GM23338 (cell line): ENCODE measurements around the gene PTP4A1.

Experiments used
- CREB1 ChIP-seq: fragments of 250-450 bp; sonication (Bioruptor Pico); IDR thresholded peaks from 2 replicates; pipeline ENCODE4 v1.5.0; 2020; ENCODE audit warnings: low read depth, mild to moderate bottlenecking, moderate library complexity
- EZH2 ChIP-seq: fragments of 200-600 bp; sonication (generic); IDR thresholded peaks from one replicate; pipeline ENCODE4 v1.8.0; 2017; ENCODE audit warnings: antibody characterized with exemption, mild to moderate bottlenecking, low read depth; ENCODE audit not compliant: unreplicated experiment
- EZH2phosphoT487 ChIP-seq: fragments of 200-600 bp; sonication (generic); IDR thresholded peaks from one replicate; pipeline ENCODE4 v1.8.1; 2018; ENCODE audit warnings: antibody characterized with exemption; ENCODE audit not compliant: unreplicated experiment
- POLR2AphosphoS5 ChIP-seq: IDR thresholded peaks from 2 replicates; pipeline ENCODE4 v1.6.1; 2016; ENCODE audit warnings: antibody characterized with exemption, low read depth
- TF ChIP-seq, protein P1 (sequence below), 2 experiments: fragments of 200-600 bp in 1 of 2; sonication (generic) in 1 of 2; conservative IDR thresholded peaks; 2 replicates each; pipeline versions ENCODE4 v1.5.1 to v1.6.1; 2016 to 2017; ENCODE audit warnings: antibody characterized with exemption in 2 of 2, low read depth in 2 of 2, mild to moderate bottlenecking in 2 of 2, moderate library complexity in 1 of 2
- TF ChIP-seq, protein P2 (sequence below): IDR thresholded peaks from 2 replicates; pipeline ENCODE4 v1.6.1; 2016; ENCODE audit warnings: antibody characterized with exemption
- TF ChIP-seq, protein P3 (sequence below): IDR thresholded peaks from one replicate; pipeline ENCODE4 v1.6.1; 2018; ENCODE audit warnings: antibody characterized with exemption; ENCODE audit not compliant: unreplicated experiment

DNA sequence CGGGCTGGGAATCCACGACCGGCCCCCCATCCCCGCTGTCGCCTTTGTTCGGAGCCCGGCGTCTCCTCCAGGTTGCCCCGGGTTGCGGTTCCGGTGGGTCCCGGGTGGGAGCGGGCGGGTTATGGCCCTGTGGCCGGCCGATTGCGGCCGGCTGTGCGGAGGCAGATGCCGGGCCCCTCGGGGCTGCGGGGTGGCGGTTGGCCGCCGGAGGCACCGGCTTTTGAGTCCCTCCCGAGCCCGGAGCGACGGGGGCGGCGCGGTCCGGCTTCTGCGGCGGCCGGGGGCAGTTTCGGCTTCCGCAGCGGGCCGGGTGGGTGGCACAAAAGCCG lies 431 bp downstream of the PTP4A1 start:
- TF ChIP-seq, protein P1, sequence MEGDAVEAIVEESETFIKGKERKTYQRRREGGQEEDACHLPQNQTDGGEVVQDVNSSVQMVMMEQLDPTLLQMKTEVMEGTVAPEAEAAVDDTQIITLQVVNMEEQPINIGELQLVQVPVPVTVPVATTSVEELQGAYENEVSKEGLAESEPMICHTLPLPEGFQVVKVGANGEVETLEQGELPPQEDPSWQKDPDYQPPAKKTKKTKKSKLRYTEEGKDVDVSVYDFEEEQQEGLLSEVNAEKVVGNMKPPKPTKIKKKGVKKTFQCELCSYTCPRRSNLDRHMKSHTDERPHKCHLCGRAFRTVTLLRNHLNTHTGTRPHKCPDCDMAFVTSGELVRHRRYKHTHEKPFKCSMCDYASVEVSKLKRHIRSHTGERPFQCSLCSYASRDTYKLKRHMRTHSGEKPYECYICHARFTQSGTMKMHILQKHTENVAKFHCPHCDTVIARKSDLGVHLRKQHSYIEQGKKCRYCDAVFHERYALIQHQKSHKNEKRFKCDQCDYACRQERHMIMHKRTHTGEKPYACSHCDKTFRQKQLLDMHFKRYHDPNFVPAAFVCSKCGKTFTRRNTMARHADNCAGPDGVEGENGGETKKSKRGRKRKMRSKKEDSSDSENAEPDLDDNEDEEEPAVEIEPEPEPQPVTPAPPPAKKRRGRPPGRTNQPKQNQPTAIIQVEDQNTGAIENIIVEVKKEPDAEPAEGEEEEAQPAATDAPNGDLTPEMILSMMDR (conservative IDR thresholded peaks at IDR 0.05; ENCODE audit: low read depth in 2 of 2) = no peak
- TF ChIP-seq POLR2AphosphoS5 (no peak), EZH2 (no peak), EZH2phosphoT487 (no peak), CREB1 (no peak)
- TF ChIP-seq, protein P2, sequence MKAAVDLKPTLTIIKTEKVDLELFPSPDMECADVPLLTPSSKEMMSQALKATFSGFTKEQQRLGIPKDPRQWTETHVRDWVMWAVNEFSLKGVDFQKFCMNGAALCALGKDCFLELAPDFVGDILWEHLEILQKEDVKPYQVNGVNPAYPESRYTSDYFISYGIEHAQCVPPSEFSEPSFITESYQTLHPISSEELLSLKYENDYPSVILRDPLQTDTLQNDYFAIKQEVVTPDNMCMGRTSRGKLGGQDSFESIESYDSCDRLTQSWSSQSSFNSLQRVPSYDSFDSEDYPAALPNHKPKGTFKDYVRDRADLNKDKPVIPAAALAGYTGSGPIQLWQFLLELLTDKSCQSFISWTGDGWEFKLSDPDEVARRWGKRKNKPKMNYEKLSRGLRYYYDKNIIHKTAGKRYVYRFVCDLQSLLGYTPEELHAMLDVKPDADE = no peak
- TF ChIP-seq, protein P3, sequence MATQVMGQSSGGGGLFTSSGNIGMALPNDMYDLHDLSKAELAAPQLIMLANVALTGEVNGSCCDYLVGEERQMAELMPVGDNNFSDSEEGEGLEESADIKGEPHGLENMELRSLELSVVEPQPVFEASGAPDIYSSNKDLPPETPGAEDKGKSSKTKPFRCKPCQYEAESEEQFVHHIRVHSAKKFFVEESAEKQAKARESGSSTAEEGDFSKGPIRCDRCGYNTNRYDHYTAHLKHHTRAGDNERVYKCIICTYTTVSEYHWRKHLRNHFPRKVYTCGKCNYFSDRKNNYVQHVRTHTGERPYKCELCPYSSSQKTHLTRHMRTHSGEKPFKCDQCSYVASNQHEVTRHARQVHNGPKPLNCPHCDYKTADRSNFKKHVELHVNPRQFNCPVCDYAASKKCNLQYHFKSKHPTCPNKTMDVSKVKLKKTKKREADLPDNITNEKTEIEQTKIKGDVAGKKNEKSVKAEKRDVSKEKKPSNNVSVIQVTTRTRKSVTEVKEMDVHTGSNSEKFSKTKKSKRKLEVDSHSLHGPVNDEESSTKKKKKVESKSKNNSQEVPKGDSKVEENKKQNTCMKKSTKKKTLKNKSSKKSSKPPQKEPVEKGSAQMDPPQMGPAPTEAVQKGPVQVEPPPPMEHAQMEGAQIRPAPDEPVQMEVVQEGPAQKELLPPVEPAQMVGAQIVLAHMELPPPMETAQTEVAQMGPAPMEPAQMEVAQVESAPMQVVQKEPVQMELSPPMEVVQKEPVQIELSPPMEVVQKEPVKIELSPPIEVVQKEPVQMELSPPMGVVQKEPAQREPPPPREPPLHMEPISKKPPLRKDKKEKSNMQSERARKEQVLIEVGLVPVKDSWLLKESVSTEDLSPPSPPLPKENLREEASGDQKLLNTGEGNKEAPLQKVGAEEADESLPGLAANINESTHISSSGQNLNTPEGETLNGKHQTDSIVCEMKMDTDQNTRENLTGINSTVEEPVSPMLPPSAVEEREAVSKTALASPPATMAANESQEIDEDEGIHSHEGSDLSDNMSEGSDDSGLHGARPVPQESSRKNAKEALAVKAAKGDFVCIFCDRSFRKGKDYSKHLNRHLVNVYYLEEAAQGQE = no peak
